Endodermal cell (in vitro differentiated cells): Measurements from ENCODE around the gene RETREG1. TPM values are rescaled to one million over a fixed set of nuclear protein-coding genes. Genes with fewer than 3 reads are reported as not detected.

ENCODE experiments used
- DNase-seq: peaks from one replicate; pipeline ENCODE4 v3.0.0-alpha.2; 2017
- H3K27ac ChIP-seq: 2 replicates; pipeline ENCODE4 v1.5.1; 2013; ENCODE audit warnings: mild to moderate bottlenecking, low read depth, low read length, moderate library complexity
- H3K27me3 ChIP-seq: 2 replicates; pipeline ENCODE4 v1.6.1; 2013; ENCODE audit warnings: mild to moderate bottlenecking, low read length, moderate library complexity; ENCODE audit not compliant: insufficient read depth, control insufficient read depth, poor library complexity, severe bottlenecking
- H3K36me3 ChIP-seq: 2 replicates; pipeline ENCODE4 v1.7.0; 2013; ENCODE audit warnings: mild to moderate bottlenecking, low read length, moderate library complexity; ENCODE audit not compliant: control insufficient read depth, insufficient read depth
- H3K4me1 ChIP-seq: one replicate; pipeline ENCODE4 v1.7.0; 2013; ENCODE audit warnings: low read length; ENCODE audit not compliant: control insufficient read depth, insufficient read depth
- H3K4me3 ChIP-seq: 2 replicates; pipeline ENCODE4 v1.5.1; 2013; ENCODE audit warnings: mild to moderate bottlenecking, low read length, moderate library complexity
- H3K9ac ChIP-seq: 2 replicates; pipeline ENCODE4 v1.6.1; 2013; ENCODE audit warnings: mild to moderate bottlenecking, low read length, moderate library complexity; ENCODE audit not compliant: poor library complexity, severe bottlenecking; ENCODE audit errors: extremely low read depth
- H3K9me3 ChIP-seq: 2 replicates; pipeline ENCODE4 v1.6.1; 2013; ENCODE audit warnings: mild to moderate bottlenecking, low read length, moderate library complexity; ENCODE audit not compliant: control insufficient read depth
- H3K27ac Mint-ChIP-seq: 2 replicates; pipeline ENCODE4 v1.8.0; 2020; ENCODE audit warnings: mixed read lengths
- H3K27me3 Mint-ChIP-seq: 2 replicates; pipeline ENCODE4 v1.8.0; 2021; ENCODE audit warnings: mild to moderate bottlenecking, mixed read lengths; ENCODE audit not compliant: insufficient read depth
- H3K36me3 Mint-ChIP-seq: 2 replicates; pipeline ENCODE4 v1.8.0; 2020; ENCODE audit warnings: low read depth, mixed read lengths
- H3K4me1 Mint-ChIP-seq: 2 replicates; pipeline ENCODE4 v1.8.0; 2020; ENCODE audit warnings: mixed read lengths
- H3K4me3 Mint-ChIP-seq: 2 replicates; pipeline ENCODE4 v1.8.0; 2020; ENCODE audit warnings: mild to moderate bottlenecking, moderate library complexity, mixed read lengths
- H3K9me3 Mint-ChIP-seq: 2 replicates; pipeline ENCODE4 v1.8.0; 2020; ENCODE audit warnings: mild to moderate bottlenecking, mixed read lengths
- WGBS, 2 experiments: methylation state at CpG; one replicate each; pipeline versions ENCODE4 v1.1.5 to v1.1.7; 2013; ENCODE audit warnings: missing lambda C conversion rate in 2 of 2, mixed read lengths in 1 of 2; ENCODE audit not compliant: insufficient coverage in 1 of 2, insufficient read length in 1 of 2; 5-methylcytosine and 5-hydroxymethylcytosine counted together
- long read RNA-seq, 4 experiments: library from polyadenylated mRNA in 2 of 4; library from RNA in 1 of 4; library from capped mRNA in 1 of 4; stranded (forward) in 3 of 4; unstranded in 1 of 4; transcript quantifications; one replicate each; pipeline ENCODE4 v2.0.0, GENCODE V29; 2020 to 2021; ENCODE audit warnings: inconsistent platforms in 1 of 4
- polyA plus RNA-seq, 2 experiments: library from polyadenylated mRNA; stranded (reverse); fragments of 50-300 nt; gene quantifications; one replicate each; pipeline ENCODE4 v1.2.3, GENCODE V29; 2013
- total RNA-seq, 2 donors: library from RNA; stranded (reverse); fragmentation: NEBNext Ultra II Directional in 1 of 2; extraction: Animal tissue kit (Norgen Biotek cat#: 25700) in 1 of 2; gene quantifications; 2 replicates in 1 of 2; 3 replicates in 1 of 2; pipeline ENCODE4 v1.2.1, GENCODE V29; 2021
- TF ChIP-seq, protein P1 (sequence below): fragments of 200-600 bp; sonication (generic); conservative IDR thresholded peaks from 2 replicates; pipeline ENCODE4 v1.5.0; 2021; ENCODE audit warnings: antibody characterized with exemption, mild to moderate bottlenecking

Gene RETREG1, protein sequence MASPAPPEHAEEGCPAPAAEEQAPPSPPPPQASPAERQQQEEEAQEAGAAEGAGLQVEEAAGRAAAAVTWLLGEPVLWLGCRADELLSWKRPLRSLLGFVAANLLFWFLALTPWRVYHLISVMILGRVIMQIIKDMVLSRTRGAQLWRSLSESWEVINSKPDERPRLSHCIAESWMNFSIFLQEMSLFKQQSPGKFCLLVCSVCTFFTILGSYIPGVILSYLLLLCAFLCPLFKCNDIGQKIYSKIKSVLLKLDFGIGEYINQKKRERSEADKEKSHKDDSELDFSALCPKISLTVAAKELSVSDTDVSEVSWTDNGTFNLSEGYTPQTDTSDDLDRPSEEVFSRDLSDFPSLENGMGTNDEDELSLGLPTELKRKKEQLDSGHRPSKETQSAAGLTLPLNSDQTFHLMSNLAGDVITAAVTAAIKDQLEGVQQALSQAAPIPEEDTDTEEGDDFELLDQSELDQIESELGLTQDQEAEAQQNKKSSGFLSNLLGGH
- 1 to 10 TPM; 4.1 to 4.3 TPM for total RNA-seq
- polyA plus RNA-seq (2013, experiment 1 of 2): 1.4 TPM
- polyA plus RNA-seq (2013, experiment 2 of 2): 1.2 TPM
- long read RNA-seq, experiment 1, partial matches to known transcripts: 0 of 1 reads
- long read RNA-seq, experiment 1, other reads (novel, unspliced or antisense): 0 of 1 reads
- long read RNA-seq, experiment 2, transcript RETREG1-201 (9 exons, 3,268 nt): major isoform, 6 of 11 reads
- long read RNA-seq, experiment 2, partial matches to known transcripts: 0 of 11 reads
- long read RNA-seq, experiment 2, other reads (novel, unspliced or antisense): 4 of 11 reads
- long read RNA-seq, experiment 3, partial matches to known transcripts: 0 of 4 reads
- long read RNA-seq, experiment 3, other reads (novel, unspliced or antisense): 1 of 4 reads
- long read RNA-seq, experiment 4, partial matches to known transcripts: 0 of 1 reads
- long read RNA-seq, experiment 4, other reads (novel, unspliced or antisense): 1 of 1 reads

DNA sequence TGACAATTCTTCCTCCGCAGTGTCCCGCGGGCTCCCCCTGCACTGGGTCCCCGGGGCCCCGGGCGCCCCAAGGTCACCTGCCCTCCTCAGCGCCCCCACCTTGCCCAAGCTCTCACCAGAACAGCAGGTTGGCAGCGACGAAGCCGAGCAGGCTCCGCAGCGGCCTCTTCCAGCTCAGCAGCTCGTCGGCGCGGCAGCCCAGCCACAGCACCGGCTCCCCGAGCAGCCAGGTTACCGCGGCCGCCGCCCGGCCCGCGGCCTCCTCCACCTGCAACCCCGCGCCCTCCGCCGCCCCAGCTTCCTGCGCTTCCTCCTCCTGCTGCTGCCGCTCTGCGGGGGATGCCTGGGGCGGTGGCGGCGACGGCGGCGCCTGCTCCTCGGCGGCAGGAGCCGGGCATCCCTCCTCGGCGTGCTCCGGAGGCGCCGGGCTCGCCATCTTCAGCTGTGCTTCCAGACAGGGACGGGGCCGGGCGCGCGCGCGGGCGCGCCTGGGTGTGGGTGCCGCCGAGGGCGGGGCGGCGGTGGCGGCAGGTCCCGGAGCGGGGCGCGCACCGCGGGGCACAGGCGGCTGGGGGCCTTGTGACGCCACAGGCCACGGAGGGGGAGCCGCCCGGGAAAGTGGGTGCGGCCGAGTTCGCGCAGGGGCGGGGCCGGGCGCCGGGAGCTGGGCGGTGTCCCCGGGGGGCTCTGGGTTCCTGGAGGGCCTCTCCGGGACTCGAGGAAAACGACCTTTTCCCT, at the start of gene RETREG1:
Gene RETREG1 (minus strand): TSS at position 462 of the 738 bp plus-strand sequence. CDS start 26 bp downstream, at position 436.
- peak within 1 kb of the TSS; percentile 83 for H3K4me3 ChIP-seq
- no peak within 1 kb of the TSS for H3K27ac ChIP-seq
- Mint-ChIP-seq H3K4me1 (peaks cover 19% of the 10 kb centered on the region), H3K4me3 (no peak within 1 kb of the TSS), H3K9me3 (no peaks in the 10 kb centered on the region), H3K36me3 (no peaks in the 10 kb centered on the region), H3K27ac (no peak within 1 kb of the TSS), H3K27me3 (peaks cover 27% of the 10 kb centered on the region)
- H3K4me1 ChIP-seq: no peaks in the 10 kb centered on the region
- peak; percentile 84 for DNase-seq
- 0% methylated on average over 8 to 86 of the region's 86 CpGs for WGBS, 2 experiments
- H3K36me3 ChIP-seq: no peaks in the 10 kb centered on the region
- peak within 1 kb of the TSS; percentile 32 for H3K9ac ChIP-seq
- H3K27me3 ChIP-seq: peaks cover 49% of the 10 kb centered on the region
- TF ChIP-seq, protein P1, sequence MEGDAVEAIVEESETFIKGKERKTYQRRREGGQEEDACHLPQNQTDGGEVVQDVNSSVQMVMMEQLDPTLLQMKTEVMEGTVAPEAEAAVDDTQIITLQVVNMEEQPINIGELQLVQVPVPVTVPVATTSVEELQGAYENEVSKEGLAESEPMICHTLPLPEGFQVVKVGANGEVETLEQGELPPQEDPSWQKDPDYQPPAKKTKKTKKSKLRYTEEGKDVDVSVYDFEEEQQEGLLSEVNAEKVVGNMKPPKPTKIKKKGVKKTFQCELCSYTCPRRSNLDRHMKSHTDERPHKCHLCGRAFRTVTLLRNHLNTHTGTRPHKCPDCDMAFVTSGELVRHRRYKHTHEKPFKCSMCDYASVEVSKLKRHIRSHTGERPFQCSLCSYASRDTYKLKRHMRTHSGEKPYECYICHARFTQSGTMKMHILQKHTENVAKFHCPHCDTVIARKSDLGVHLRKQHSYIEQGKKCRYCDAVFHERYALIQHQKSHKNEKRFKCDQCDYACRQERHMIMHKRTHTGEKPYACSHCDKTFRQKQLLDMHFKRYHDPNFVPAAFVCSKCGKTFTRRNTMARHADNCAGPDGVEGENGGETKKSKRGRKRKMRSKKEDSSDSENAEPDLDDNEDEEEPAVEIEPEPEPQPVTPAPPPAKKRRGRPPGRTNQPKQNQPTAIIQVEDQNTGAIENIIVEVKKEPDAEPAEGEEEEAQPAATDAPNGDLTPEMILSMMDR: no peak
- no peaks in the 10 kb centered on the region for H3K9me3 ChIP-seq

- Histone ChIP-seq H3K36me3 (peaks cover 80% of the 10 kb centered on the region), H3K4me3 (no peak overlapping the region), H3K9ac (no peak overlapping the region), H3K27ac (no peak overlapping the region), H3K9me3 (no peaks in the 10 kb centered on the region), H3K4me1 (no peaks in the 10 kb centered on the region), H3K27me3 (no peaks in the 10 kb centered on the region)
- Mint-ChIP-seq H3K36me3 (peaks cover 76% of the 10 kb centered on the region), H3K27me3 (no peaks in the 10 kb centered on the region), H3K4me3 (no peak overlapping the region), H3K27ac (no peak overlapping the region), H3K9me3 (peaks cover 1% of the 10 kb centered on the region), H3K4me1 (peaks cover 5% of the 10 kb centered on the region)
- WGBS, 2 experiments: 96 to 98% methylated on average over 14 to 19 of the region's 19 CpGs
- no peak for DNase-seq
- TF ChIP-seq, protein P1: no peak
Measured at GRCh38 chr5:16666130-16666882, 49.5 kb upstream of the RETREG1 start.
